ENCODE results near the gene EXOSC6. TPM values are rescaled to one million over a fixed set of nuclear protein-coding genes. Genes with fewer than 3 reads are reported as not detected.
"Not testable (repeated sequence)": the region's sequence is repeated elsewhere in the genome, so short reads cannot be mapped to it uniquely, and the experiment has no call there.

The EXOSC6 gene
- polyA plus RNA-seq, 3 donors: 1.7 to 6.4 (median 4.1) TPM

GRCh38 chr16:70270176-70270575 lies 18.4 kb upstream of the EXOSC6 start:
- Histone ChIP-seq H3K79me2 (ENCODE audit: insufficient read depth, low read length) (no peaks in the 10 kb centered on the region), H3K27ac (ENCODE audit: low read depth in 1 of 2, low read length in 2 of 2) (no peak overlapping the region), H3K9me3 (replicated peaks in 1 of 2; ENCODE audit: control insufficient read depth in 1 of 2, insufficient read depth in 1 of 2, low read length in 2 of 2) (no peaks in the 10 kb centered on the region), H2AFZ (ENCODE audit: insufficient read depth, low read depth, low read length, poor library complexity, severe bottlenecking) (no peak overlapping the region), H3K9ac (ENCODE audit: insufficient read depth, low read length, poor library complexity, severe bottlenecking) (no peak overlapping the region), H3K36me3 (replicated peaks in 1 of 2; ENCODE audit: control insufficient read depth in 1 of 2, insufficient read depth in 2 of 2, low read length in 2 of 2) (peaks cover 44 to 66% of the 10 kb centered on the region in 2 donors), H3K4me1 (ENCODE audit: control insufficient read depth in 1 of 2, insufficient read depth in 2 of 2, low read length in 2 of 2) (no peaks in the 10 kb centered on the region), H4K20me1 (ENCODE audit: insufficient read depth, low read length) (no peaks in the 10 kb centered on the region), H3K4me3 (replicated peaks in 1 of 3; ENCODE audit: low read depth in 2 of 3, low read length in 3 of 3) (no peak overlapping the region), H3K4me2 (replicated peaks; ENCODE audit: extremely low read depth, low read length, poor library complexity, severe bottlenecking) (no peak overlapping the region), H3K27me3 (ENCODE audit: control insufficient read depth in 2 of 2, insufficient read depth in 2 of 2, low read length in 2 of 2) (no peaks in the 10 kb centered on the region)
- H3K36me3 Mint-ChIP-seq: peaks cover 55 to 81% of the 10 kb centered on the region in 2 donors
- intact Hi-C loops (cut with micrococcal nuclease): no loop called here
- 93% methylated on average over 2 of the region's 3 CpGs for WGBS (ENCODE audit: insufficient coverage)
- no peaks in the 10 kb centered on the region for H3K9me3 Mint-ChIP-seq
- no peak for DNase-seq
- H3K27ac Mint-ChIP-seq: peak overlapping the region in 1 of 7 donors; percentile 4
- peaks cover 0 to 2% (median 0%) of the 10 kb centered on the region in 3 donors for H3K27me3 Mint-ChIP-seq (ENCODE audit: low read depth in 3 of 3)
- H3K4me1 Mint-ChIP-seq: no peaks in the 10 kb centered on the region
- no peak for TF ChIP-seq CTCF (IDR thresholded peaks at IDR 0.05)
- no peak overlapping the region for H3K4me3 Mint-ChIP-seq

GRCh38 chr16:70269471-70269870 lies 17.7 kb upstream of the EXOSC6 start:
- no peak overlapping the region for H3K27ac ChIP-seq (ENCODE audit: low read depth in 1 of 2, low read length in 2 of 2)
- no peak for DNase-seq
- 76% methylated on average over 6 of the region's 12 CpGs for WGBS (ENCODE audit: insufficient coverage)
- TF ChIP-seq CTCF (IDR thresholded peaks at IDR 0.05): no peak
- H3K79me2 ChIP-seq (ENCODE audit: insufficient read depth, low read length): no peaks in the 10 kb centered on the region
- H3K4me1 Mint-ChIP-seq: no peaks in the 10 kb centered on the region
- no peak overlapping the region for H3K4me3 ChIP-seq (replicated peaks in 1 of 3; ENCODE audit: low read depth in 2 of 3, low read length in 3 of 3)
- no peak overlapping the region for H3K4me2 ChIP-seq (replicated peaks; ENCODE audit: extremely low read depth, low read length, poor library complexity, severe bottlenecking)
- H3K27me3 Mint-ChIP-seq (ENCODE audit: low read depth in 3 of 3): peaks cover 0 to 2% (median 0%) of the 10 kb centered on the region in 3 donors
- intact Hi-C loops (cut with micrococcal nuclease): no loop called here
- no peaks in the 10 kb centered on the region for H3K9me3 ChIP-seq (replicated peaks in 1 of 2; ENCODE audit: control insufficient read depth in 1 of 2, insufficient read depth in 1 of 2, low read length in 2 of 2)
- H3K27me3 ChIP-seq (ENCODE audit: control insufficient read depth in 2 of 2, insufficient read depth in 2 of 2, low read length in 2 of 2): no peaks in the 10 kb centered on the region
- no peak overlapping the region for H3K4me3 Mint-ChIP-seq
- H2AFZ ChIP-seq (ENCODE audit: insufficient read depth, low read depth, low read length, poor library complexity, severe bottlenecking): no peak overlapping the region
- no peaks in the 10 kb centered on the region for H3K9me3 Mint-ChIP-seq
- peaks cover 48 to 73% of the 10 kb centered on the region in 2 donors for H3K36me3 ChIP-seq (replicated peaks in 1 of 2; ENCODE audit: control insufficient read depth in 1 of 2, insufficient read depth in 2 of 2, low read length in 2 of 2)
- peaks cover 59 to 81% of the 10 kb centered on the region in 2 donors for H3K36me3 Mint-ChIP-seq
- no peaks in the 10 kb centered on the region for H3K4me1 ChIP-seq (ENCODE audit: control insufficient read depth in 1 of 2, insufficient read depth in 2 of 2, low read length in 2 of 2)
- H4K20me1 ChIP-seq (ENCODE audit: insufficient read depth, low read length): no peaks in the 10 kb centered on the region
- H3K27ac Mint-ChIP-seq: no peak overlapping the region
- no peak overlapping the region for H3K9ac ChIP-seq (ENCODE audit: insufficient read depth, low read length, poor library complexity, severe bottlenecking)

GRCh38 chr16:70267922-70268321 lies 16.2 kb upstream of the EXOSC6 start:
- intact Hi-C loops (cut with micrococcal nuclease); H3K27me3 Mint-ChIP-seq (ENCODE audit: low read depth in 3 of 3); H3K4me3 Mint-ChIP-seq; DNase-seq; H3K27ac ChIP-seq (ENCODE audit: low read depth in 1 of 2, low read length in 2 of 2); H3K9ac ChIP-seq (ENCODE audit: insufficient read depth, low read length, poor library complexity, severe bottlenecking); H3K9me3 ChIP-seq (replicated peaks in 1 of 2; ENCODE audit: control insufficient read depth in 1 of 2, insufficient read depth in 1 of 2, low read length in 2 of 2); H3K4me3 ChIP-seq (replicated peaks in 1 of 3; ENCODE audit: low read depth in 2 of 3, low read length in 3 of 3); H2AFZ ChIP-seq (ENCODE audit: insufficient read depth, low read depth, low read length, poor library complexity, severe bottlenecking); H3K79me2 ChIP-seq (ENCODE audit: insufficient read depth, low read length); H3K4me2 ChIP-seq (replicated peaks; ENCODE audit: extremely low read depth, low read length, poor library complexity, severe bottlenecking); H3K27me3 ChIP-seq (ENCODE audit: control insufficient read depth in 2 of 2, insufficient read depth in 2 of 2, low read length in 2 of 2); H3K4me1 ChIP-seq (ENCODE audit: control insufficient read depth in 1 of 2, insufficient read depth in 2 of 2, low read length in 2 of 2); H3K9me3 Mint-ChIP-seq; H3K4me1 Mint-ChIP-seq; H4K20me1 ChIP-seq (ENCODE audit: insufficient read depth, low read length): not testable (repeated sequence)
- WGBS (ENCODE audit: insufficient coverage): 98% methylated on average over 7 of the region's 10 CpGs
- H3K36me3 ChIP-seq (replicated peaks in 1 of 2; ENCODE audit: control insufficient read depth in 1 of 2, insufficient read depth in 2 of 2, low read length in 2 of 2): peaks cover 57 to 83% of the 10 kb centered on the region in 2 donors
- peaks cover 61 to 89% of the 10 kb centered on the region in 2 donors for H3K36me3 Mint-ChIP-seq
- H3K27ac Mint-ChIP-seq: peak overlapping the region in 2 of 7 donors; percentile 2 to 63
